Upper lobe of left lung (tissue), 6 donors: ENCODE results near the gene PLCB1. TPM values are rescaled to one million over a fixed set of nuclear protein-coding genes. Genes with fewer than 3 reads are reported as not detected.
"Not testable (repeated sequence)": the region's sequence is repeated elsewhere in the genome, so short reads cannot be mapped to it uniquely, and the experiment has no call there.

ENCODE experiments used
- ATAC-seq, 2 donors: fragments of 200-7000 bp; cut with Tn5 transposase; one replicate each; pipeline ENCODE4 v1.9.1; 2022; ENCODE audit warnings: mild to moderate bottlenecking in 2 of 2, moderate library complexity in 2 of 2; ENCODE audit not compliant: low FRiP score in 2 of 2
- DNase-seq, 2 donors: peaks; one replicate each; pipeline ENCODE4 v3.0.0-alpha.2; 2019 to 2020
- H3K27ac ChIP-seq, 4 donors: fragments of 200-600 bp; sonication (generic); one replicate each; pipeline ENCODE4 v1.5.1; 2016 to 2019
- H3K27me3 ChIP-seq, 4 donors: fragments of 200-600 bp; sonication (generic); one replicate each; pipeline ENCODE4 v1.5.1; 2017 to 2019
- H3K36me3 ChIP-seq, 4 donors: fragments of 200-600 bp; sonication (generic); one replicate each; pipeline ENCODE4 v1.5.1; 2016 to 2019
- H3K4me1 ChIP-seq, 4 donors: fragments of 200-600 bp; sonication (generic); one replicate each; pipeline ENCODE4 v1.5.1; 2018 to 2019
- H3K4me3 ChIP-seq, 4 donors: fragments of 200-600 bp; sonication (generic); one replicate each; pipeline ENCODE4 v1.5.1; 2017 to 2019; ENCODE audit warnings: mild to moderate bottlenecking in 2 of 4, moderate library complexity in 1 of 4
- H3K9me3 ChIP-seq, 4 donors: fragments of 200-600 bp; sonication (generic); one replicate each; pipeline ENCODE4 v1.5.1; 2018 to 2019
- CTCF ChIP-seq, 6 experiments: fragments of 450-650 bp in 4 of 6; fragments of 200-600 bp in 2 of 6; sonication (generic) in 2 of 6; IDR thresholded peaks; one replicate each; pipeline ENCODE4 v1.5.1; 2016 to 2019; ENCODE audit warnings: antibody characterized with exemption in 6 of 6
- EP300 ChIP-seq, 4 donors: sonication (generic); formaldehyde crosslinking; IDR thresholded peaks; one replicate each; pipeline ENCODE4 v1.5.1; 2017; ENCODE audit warnings: antibody characterized with exemption in 4 of 4, control low read depth in 2 of 4
- POLR2A ChIP-seq, 4 donors: fragments of 450-650 bp; IDR thresholded peaks; one replicate each; pipeline ENCODE4 v1.5.1; 2016 to 2017; ENCODE audit warnings: antibody characterized with exemption in 4 of 4, mild to moderate bottlenecking in 2 of 4
- POLR2AphosphoS5 ChIP-seq, 2 donors: sonication (generic); formaldehyde crosslinking; IDR thresholded peaks; one replicate each; pipeline ENCODE4 v1.5.1; 2017; ENCODE audit warnings: antibody characterized with exemption in 2 of 2
- WGBS, 2 donors: methylation state at CpG; one replicate each; pipeline ENCODE4 v1.1.5; 2017 to 2018; 5-methylcytosine and 5-hydroxymethylcytosine counted together
- total RNA-seq, 6 donors: library from RNA; depleted of rRNA in 4 of 6; stranded (reverse); fragments of >200 nt in 4 of 6; gene quantifications; one replicate each; pipeline versions ENCODE4 v1.1.0 to v1.2.1, GENCODE V29; 2016 to 2021
- donor health status: DM: no; HTN: no; CAD: no; lungs with moderate emphysema.
- donor health status: DM: no; HTN: yes; CAD: no; lungs with severe emphysema.

The PLCB1 gene
- total RNA-seq, 6 donors from 2014 or later = 4.8 to 26.2 (median 10.7) TPM

- TF ChIP-seq EP300 (IDR thresholded peaks at IDR 0.05) (no peak), CTCF (IDR thresholded peaks at IDR 0.05) (no peak), POLR2A (IDR thresholded peaks at IDR 0.05) (no peak), POLR2AphosphoS5 (IDR thresholded peaks at IDR 0.05) (no peak)
- Histone ChIP-seq H3K27ac (no peak overlapping the region), H3K4me1 (peaks cover 0 to 15% (median 9%) of the 10 kb centered on the region in 4 donors)
Measured at GRCh38 chr20:8851446-8851845, 719.4 kb downstream of the PLCB1 start.

GRCh38 chr20:8851919-8852318 is 719.9 kb downstream of the PLCB1 start:
- 75 to 80% methylated on average over 2 of the region's 2 CpGs for WGBS, 2 donors
- ATAC-seq, H3K27me3 ChIP-seq: not testable (repeated sequence)

More at GRCh38 chr20:8851446-8851845, 719.4 kb downstream of the PLCB1 start:
- 79 to 96% methylated on average over 1 of the region's 1 CpG for whole genome bisulfite sequencing, 2 donors
- DNase-seq = no peak
- no peaks in the 10 kb centered on the region for H3K9me3 ChIP-seq
- no peak for ATAC-seq
- no peak overlapping the region for H3K4me3 ChIP-seq
- H3K36me3 ChIP-seq = no peaks in the 10 kb centered on the region
- H3K27me3 ChIP-seq = no peaks in the 10 kb centered on the region

GRCh38 chr20:8853211-8853610 is 721.1 kb downstream of the PLCB1 start:
- not testable (repeated sequence) for DNase-seq, H3K4me3 ChIP-seq, H3K36me3 ChIP-seq, ATAC-seq, H3K27ac ChIP-seq, H3K9me3 ChIP-seq, H3K27me3 ChIP-seq
- 32 to 41% methylated on average over 3 of the region's 3 CpGs for WGBS, 2 donors
- H3K4me1 ChIP-seq = peaks cover 0 to 15% (median 9%) of the 10 kb centered on the region in 4 donors

More at GRCh38 chr20:8851919-8852318, 719.9 kb downstream of the PLCB1 start:
- not testable (repeated sequence) for H3K36me3 ChIP-seq, H3K27ac ChIP-seq, H3K4me3 ChIP-seq, H3K9me3 ChIP-seq, DNase-seq
- H3K4me1 ChIP-seq = peaks cover 0 to 15% (median 9%) of the 10 kb centered on the region in 4 donors

GRCh38 chr20:8853805-8854338 is 721.8 kb downstream of the PLCB1 start:
- WGBS, 2 donors = 10 to 13% methylated on average over 6 of the region's 6 CpGs
- peak in 1 of 2 donors; percentile 25 for DNase-seq
- no peaks in the 10 kb centered on the region for H3K36me3 ChIP-seq
- TF ChIP-seq EP300 (IDR thresholded peaks at IDR 0.05) = no peak
- no peak for TF ChIP-seq POLR2AphosphoS5 (IDR thresholded peaks at IDR 0.05)
- peak; percentile 79 to 90 (median 83) for TF ChIP-seq CTCF (IDR thresholded peaks at IDR 0.05)
- no peak for TF ChIP-seq POLR2A (IDR thresholded peaks at IDR 0.05)
- ATAC-seq = peak; percentile 75 to 87
- peak overlapping the region in 2 of 4 donors; percentile 5 to 67 for H3K27ac ChIP-seq
- H3K4me1 ChIP-seq = peaks cover 0 to 15% (median 9%) of the 10 kb centered on the region in 4 donors
- H3K27me3 ChIP-seq = no peaks in the 10 kb centered on the region
- H3K4me3 ChIP-seq = peak overlapping the region in 2 of 4 donors; percentile 6 to 7
- H3K9me3 ChIP-seq = no peaks in the 10 kb centered on the region

GRCh38 chr20:8854571-8854970 is 722.5 kb downstream of the PLCB1 start:
- ATAC-seq (peak in 1 of 2 donors; percentile 83), DNase-seq (no peak)
- TF ChIP-seq POLR2AphosphoS5 (IDR thresholded peaks at IDR 0.05) (no peak), EP300 (IDR thresholded peaks at IDR 0.05) (no peak), CTCF (IDR thresholded peaks at IDR 0.05) (no peak), POLR2A (IDR thresholded peaks at IDR 0.05) (no peak)
- H3K27ac ChIP-seq = peak overlapping the region in 2 of 4 donors; percentile 5 to 67
- no peaks in the 10 kb centered on the region for H3K27me3 ChIP-seq
- H3K9me3 ChIP-seq = no peaks in the 10 kb centered on the region
- peaks cover 0 to 15% (median 9%) of the 10 kb centered on the region in 4 donors for H3K4me1 ChIP-seq
- 44 to 50% methylated on average over 12 of the region's 12 CpGs for WGBS, 2 donors
- H3K36me3 ChIP-seq = no peaks in the 10 kb centered on the region
- peak overlapping the region in 2 of 4 donors; percentile 6 to 7 for H3K4me3 ChIP-seq

- TF ChIP-seq POLR2AphosphoS5 (IDR thresholded peaks at IDR 0.05) (peak in 1 of 2 donors; percentile 40), POLR2A (IDR thresholded peaks at IDR 0.05) (no peak)
- H3K36me3 ChIP-seq = no peaks in the 10 kb centered on the region
- H3K4me1 ChIP-seq = peaks cover 0 to 15% (median 9%) of the 10 kb centered on the region in 4 donors
- H3K4me3 ChIP-seq = no peak overlapping the region
- DNase-seq (no peak), ATAC-seq (peak in 1 of 2 donors; percentile 80)
- H3K27me3 ChIP-seq = no peaks in the 10 kb centered on the region
- H3K9me3 ChIP-seq = no peaks in the 10 kb centered on the region
- H3K27ac ChIP-seq = peak overlapping the region in 3 of 4 donors; percentile 2 to 67 (median 67)
Measured at GRCh38 chr20:8855315-8855714, 723.2 kb downstream of the PLCB1 start.
